SK-N-SH (cell line): ENCODE results near the gene USH1C. TPM values are rescaled to one million over a fixed set of nuclear protein-coding genes. Genes with fewer than 3 reads are reported as not detected.

Experiments used
- polyA plus RNA-seq, 3 experiments: library from polyadenylated mRNA; depleted of rRNA; stranded (reverse); fragments of >200 nt; gene quantifications; 2 replicates each; pipeline ENCODE4 v1.2.3, GENCODE V29; 2012

Gene USH1C
- polyA plus RNA-seq, 1 of the 3 experiments (the other 2 are of a cell fraction): not detected

Other genes starting within 250 kb of the USH1C start
- gene NCR3LG1, start 192.6 kb downstream of the USH1C start, polyA plus RNA-seq (2012; rRNA removed): 0.67 and 1.2 TPM in 2 replicates
- 0.13 and 0.23 TPM in 2 replicates for gene KCNJ11, start 155.8 kb downstream of the USH1C start, polyA plus RNA-seq (2012; rRNA removed)
- gene ABCC8, start 67.6 kb downstream of the USH1C start, polyA plus RNA-seq (2012; rRNA removed): 0.71 and 1.1 TPM in 2 replicates
- gene OTOG, start 2.8 kb upstream of the USH1C start, polyA plus RNA-seq (2012; rRNA removed): not detected in 2 replicates
- not detected in 2 replicates for gene MYOD1, start 175.2 kb upstream of the USH1C start, polyA plus RNA-seq (2012; rRNA removed)
- 0.13 and 0.18 TPM in 2 replicates for gene KCNC1, start 190.4 kb upstream of the USH1C start, polyA plus RNA-seq (2012; rRNA removed)